Body of pancreas (tissue), 4 donors: ENCODE measurements around the gene IL19.

ENCODE experiments used
- CTCF ChIP-seq, 7 experiments: fragments of 450-650 bp in 4 of 7; fragments of 200-600 bp in 3 of 7; sonication (generic) in 3 of 7; IDR thresholded peaks; one replicate each; pipeline ENCODE4 v1.5.1; 2016 to 2019; ENCODE audit warnings: antibody characterized with exemption in 7 of 7
- POLR2A ChIP-seq, 3 donors: fragments of 450-650 bp; IDR thresholded peaks; one replicate each; pipeline ENCODE4 v1.6.1; 2016; ENCODE audit warnings: antibody characterized with exemption in 3 of 3, mild to moderate bottlenecking in 2 of 3

DNA sequence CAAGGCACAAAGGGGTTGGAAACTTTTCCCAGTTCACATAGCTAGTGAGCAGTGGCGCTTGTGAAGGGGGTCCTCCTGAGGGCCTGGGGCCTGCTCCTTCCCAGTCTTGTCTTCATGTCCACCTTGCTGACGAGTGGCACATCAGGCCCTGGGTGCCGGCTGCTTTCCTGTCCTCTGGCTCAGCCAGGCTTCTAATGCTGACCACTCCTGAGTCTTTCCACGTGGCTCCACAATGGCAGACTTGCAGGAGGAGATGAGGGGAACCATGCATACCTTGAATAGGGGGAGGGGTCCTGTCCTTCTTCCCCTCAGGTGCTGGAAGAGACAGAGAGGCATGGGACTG, 47.1 kb upstream of the IL19 start:
- TF ChIP-seq CTCF (IDR thresholded peaks at IDR 0.05) (no peak), POLR2A (IDR thresholded peaks at IDR 0.05) (no peak)
